HEK293 (cell line): Measurements from ENCODE around the gene RPS6KA2.

ENCODE experiments used
- CTCF ChIA-PET: fragments of 350-600 bp; formaldehyde crosslinking; extraction: SDS; loops from one replicate; lab custom pipeline; 2021; ENCODE audit warnings: antibody characterized with exemption; lab: Yijun Ruan, JAX
- POLR2A ChIA-PET: fragments of 300-600 bp; formaldehyde crosslinking; extraction: SDS; loops from one replicate; lab custom pipeline; 2020; ENCODE audit warnings: antibody characterized with exemption, inconsistent platforms; lab: Yijun Ruan, JAX
- H3K27ac ChIP-seq: fragments of 200-500 bp; sonication (Bioruptor generic); 2 replicates; pipeline ENCODE4 v1.5.1; 2014; ENCODE audit warnings: low read depth, low read length, control low read depth, inconsistent platforms; ENCODE audit errors: extremely low read depth
- H3K36me3 ChIP-seq, 2 experiments: fragments of 200-500 bp in 1 of 2; sonication (Bioruptor generic) in 1 of 2; 1 replicate in 1 of 2; 2 replicates in 1 of 2; pipeline ENCODE4 v1.5.1; 2014 to 2017; ENCODE audit warnings: inconsistent platforms in 2 of 2, low read length in 2 of 2; ENCODE audit not compliant: control insufficient read depth in 2 of 2, insufficient read depth in 1 of 2
- H3K4me1 ChIP-seq: fragments of 200-500 bp; sonication (Bioruptor generic); 2 replicates; pipeline ENCODE4 v1.5.1; 2014; ENCODE audit warnings: mild to moderate bottlenecking, low read length, inconsistent platforms; ENCODE audit not compliant: control insufficient read depth, insufficient read depth
- H3K4me3 ChIP-seq: 2 replicates; pipeline ENCODE4 v1.5.1; 2011; ENCODE audit warnings: low read depth, mild to moderate bottlenecking, control low read depth, low read length, moderate library complexity
- H3K9me3 ChIP-seq: fragments of 200-500 bp; sonication (Bioruptor generic); 2 replicates; pipeline ENCODE4 v1.5.1; 2014; ENCODE audit warnings: low read depth, low read length, inconsistent platforms; ENCODE audit not compliant: control insufficient read depth, insufficient read depth
- BCL6B ChIP-seq: fragments of 450-650 bp; formaldehyde crosslinking; IDR thresholded peaks from 2 replicates; pipeline ENCODE4 v1.5.1; 2017; ENCODE audit warnings: missing biosample characterization, missing genetic modification characterization
- MEIS1 ChIP-seq: sonication (generic); formaldehyde crosslinking; IDR thresholded peaks from 2 replicates; pipeline ENCODE4 v1.8.1; 2022; ENCODE audit warnings: missing genetic modification reagents, mild to moderate bottlenecking, borderline replicate concordance
- PRDM2 ChIP-seq: fragments of 450-650 bp; formaldehyde crosslinking; IDR thresholded peaks from 2 replicates; pipeline ENCODE4 v1.5.1; 2016; ENCODE audit warnings: missing biosample characterization, missing genetic modification characterization, borderline replicate concordance
- SALL2 ChIP-seq: fragments of 450-650 bp; formaldehyde crosslinking; IDR thresholded peaks from 2 replicates; pipeline ENCODE4 v1.5.0; 2017; ENCODE audit warnings: missing biosample characterization, mild to moderate bottlenecking, missing genetic modification characterization, borderline replicate concordance
- TSHZ1 ChIP-seq: fragments of 450-650 bp; formaldehyde crosslinking; IDR thresholded peaks from 2 replicates; pipeline ENCODE4 v1.5.1; 2016; ENCODE audit warnings: missing biosample characterization, missing genetic modification characterization, borderline replicate concordance
- ZBTB1 ChIP-seq: fragments of 450-650 bp; formaldehyde crosslinking; IDR thresholded peaks from 2 replicates; pipeline ENCODE4 v1.5.1; 2016; ENCODE audit warnings: missing biosample characterization, missing genetic modification characterization
- ZNF18 ChIP-seq: fragments of 450-650 bp; formaldehyde crosslinking; IDR thresholded peaks from 2 replicates; pipeline ENCODE4 v1.5.1; 2016; ENCODE audit warnings: missing biosample characterization, missing genetic modification characterization
- ZNF184 ChIP-seq: fragments of 450-650 bp; IDR thresholded peaks from 2 replicates; pipeline ENCODE4 v1.5.1; 2018; ENCODE audit warnings: missing biosample characterization, mild to moderate bottlenecking, missing genetic modification characterization
- ZNF2 ChIP-seq: fragments of 450-650 bp; formaldehyde crosslinking; IDR thresholded peaks from 2 replicates; pipeline ENCODE4 v1.5.1; 2016; ENCODE audit warnings: missing biosample characterization, missing genetic modification characterization
- ZNF239 ChIP-seq: fragments of 450-650 bp; formaldehyde crosslinking; IDR thresholded peaks from 2 replicates; pipeline ENCODE4 v1.5.1; 2016; ENCODE audit warnings: missing biosample characterization, missing genetic modification characterization
- ZNF248 ChIP-seq: fragments of 450-650 bp; formaldehyde crosslinking; IDR thresholded peaks from 2 replicates; pipeline ENCODE4 v1.5.1; 2017; ENCODE audit warnings: missing biosample characterization, missing genetic modification characterization
- ZNF549 ChIP-seq: fragments of 450-650 bp; IDR thresholded peaks from 2 replicates; pipeline ENCODE4 v1.5.1; 2018; ENCODE audit warnings: missing biosample characterization, missing genetic modification characterization, mild to moderate bottlenecking, inconsistent platforms, moderate library complexity
- ZNF658 ChIP-seq: fragments of 450-650 bp; formaldehyde crosslinking; IDR thresholded peaks from 2 replicates; pipeline ENCODE4; 2016; ENCODE audit warnings: missing biosample characterization, missing genetic modification characterization
- ZSCAN4 ChIP-seq: fragments of 450-650 bp; formaldehyde crosslinking; IDR thresholded peaks from 2 replicates; pipeline ENCODE4 v1.5.1; 2017; ENCODE audit warnings: missing biosample characterization, missing genetic modification characterization

Gene RPS6KA2

GRCh38 chr6:166647896-166648295, 20.8 kb upstream of the RPS6KA2 start:
- ChIA-PET CTCF (no interaction called here), POLR2A (no interaction called here)
- Histone ChIP-seq H3K4me1 (no peaks in the 10 kb centered on the region), H3K4me3 (no peak overlapping the region), H3K9me3 (no peaks in the 10 kb centered on the region), H3K27ac (no peak overlapping the region), H3K36me3 (no peaks in the 10 kb centered on the region)
- TF ChIP-seq ZSCAN4 (tag by site-specific recombination) = peak; percentile 93
- no peak for TF ChIP-seq ZNF184 (tag by site-specific recombination)
- TF ChIP-seq ZNF18 (tag by site-specific recombination) = peak; percentile 80
- TF ChIP-seq BCL6B (tag by site-specific recombination) = no peak
- no peak for TF ChIP-seq ZNF2 (tag by site-specific recombination)
- TF ChIP-seq ZNF658 (tag by site-specific recombination) = no peak

- Histone ChIP-seq H3K27ac (no peak overlapping the region), H3K4me3 (no peak overlapping the region), H3K4me1 (no peaks in the 10 kb centered on the region), H3K36me3 (no peaks in the 10 kb centered on the region), H3K9me3 (no peaks in the 10 kb centered on the region)
- no peak for TF ChIP-seq TSHZ1 (tag by site-specific recombination)
- TF ChIP-seq ZNF248 (tag by site-specific recombination) = no peak
- POLR2A ChIA-PET = no interaction called here
- CTCF ChIA-PET = no interaction called here
Observed at GRCh38 chr6:166646716-166647115, 19.7 kb upstream of the RPS6KA2 start.

- Histone ChIP-seq H3K9me3 (no peaks in the 10 kb centered on the region), H3K4me3 (no peak overlapping the region), H3K36me3 (no peaks in the 10 kb centered on the region), H3K4me1 (no peaks in the 10 kb centered on the region), H3K27ac (no peak overlapping the region)
- POLR2A ChIA-PET = no interaction called here
- no peak for TF ChIP-seq SALL2
- TF ChIP-seq MEIS1 (CRISPR knock-in tag) = no peak
- TF ChIP-seq PRDM2 (tag by site-specific recombination) = no peak
- no peak for TF ChIP-seq ZNF239 (tag by site-specific recombination)
- no peak for TF ChIP-seq ZBTB1 (tag by site-specific recombination)
- no peak for TF ChIP-seq ZNF549 (tag by site-specific recombination)
- CTCF ChIA-PET = no interaction called here
Observed at GRCh38 chr6:166645896-166646295, 18.8 kb upstream of the RPS6KA2 start.
